Activated B cell treated with CpG ODN at 0.5 μM for 24 hours (primary cell): ENCODE data around the gene CCDC122. TPM values are rescaled to one million over a fixed set of nuclear protein-coding genes. Genes with fewer than 3 reads are reported as not detected.

Experiments used
- ATAC-seq: fragments of 200-7000 bp; cut with Tn5 transposase; one replicate; pipeline ENCODE4 v1.10.0; 2021; ENCODE audit warnings: low read depth, mild to moderate bottlenecking, moderate library complexity
- CTCF ChIA-PET: fragments of 350-600 bp; sonication (Branson Sonifier 250); formaldehyde crosslinking; loops from one replicate; lab custom pipeline; 2021; ENCODE audit warnings: antibody characterized with exemption; lab: Charles Lee
- POLR2A ChIA-PET: fragments of 350-600 bp; sonication (Branson Sonifier 250); formaldehyde crosslinking; loops from one replicate; lab custom pipeline; 2021; ENCODE audit warnings: antibody characterized with exemption; lab: Charles Lee
- DNase-seq: peaks from one replicate; pipeline ENCODE4 v3.0.0; 2022
- H3K27ac Mint-ChIP-seq: one replicate; pipeline ENCODE4 v1.8.0; 2020; ENCODE audit warnings: mixed read lengths
- H3K27me3 Mint-ChIP-seq: one replicate; pipeline ENCODE4 v1.8.0; 2021; ENCODE audit warnings: mixed read lengths
- H3K36me3 Mint-ChIP-seq: one replicate; pipeline ENCODE4 v1.8.0; 2021; ENCODE audit warnings: low read depth, mixed read lengths
- H3K4me1 Mint-ChIP-seq: one replicate; pipeline ENCODE4 v1.8.0; 2021; ENCODE audit warnings: mixed read lengths
- H3K4me3 Mint-ChIP-seq: one replicate; pipeline ENCODE4 v1.8.0; 2020; ENCODE audit warnings: mild to moderate bottlenecking, mixed read lengths
- H3K9me3 Mint-ChIP-seq: one replicate; pipeline ENCODE4 v1.8.0; 2020; ENCODE audit warnings: mixed read lengths
- intact Hi-C: fragments of 100-400 bp; cut with micrococcal nuclease; formaldehyde crosslinking; loops from one replicate; pipeline ENCODE4 v1.15.1; 2024
- total RNA-seq: library from RNA; stranded (reverse); gene quantifications from 2 replicates; pipeline ENCODE4 v1.2.3, GENCODE V29; 2022
- TF ChIP-seq, protein P1 (sequence below): fragments of 200-600 bp; IDR thresholded peaks from one replicate; pipeline ENCODE4 v1.8.0; 2022; ENCODE audit warnings: antibody characterized with exemption, mild to moderate bottlenecking

Gene CCDC122
- total RNA-seq, 1 donor from 2014 or later: 7.1 TPM

GRCh38 chr13:43865892-43866291 lies 13.6 kb downstream of the CCDC122 start:
- ChIA-PET POLR2A (no interaction called here), CTCF (no interaction called here)
- H3K4me3 Mint-ChIP-seq: no peak overlapping the region
- H3K9me3 Mint-ChIP-seq: no peaks in the 10 kb centered on the region
- TF ChIP-seq, protein P1, sequence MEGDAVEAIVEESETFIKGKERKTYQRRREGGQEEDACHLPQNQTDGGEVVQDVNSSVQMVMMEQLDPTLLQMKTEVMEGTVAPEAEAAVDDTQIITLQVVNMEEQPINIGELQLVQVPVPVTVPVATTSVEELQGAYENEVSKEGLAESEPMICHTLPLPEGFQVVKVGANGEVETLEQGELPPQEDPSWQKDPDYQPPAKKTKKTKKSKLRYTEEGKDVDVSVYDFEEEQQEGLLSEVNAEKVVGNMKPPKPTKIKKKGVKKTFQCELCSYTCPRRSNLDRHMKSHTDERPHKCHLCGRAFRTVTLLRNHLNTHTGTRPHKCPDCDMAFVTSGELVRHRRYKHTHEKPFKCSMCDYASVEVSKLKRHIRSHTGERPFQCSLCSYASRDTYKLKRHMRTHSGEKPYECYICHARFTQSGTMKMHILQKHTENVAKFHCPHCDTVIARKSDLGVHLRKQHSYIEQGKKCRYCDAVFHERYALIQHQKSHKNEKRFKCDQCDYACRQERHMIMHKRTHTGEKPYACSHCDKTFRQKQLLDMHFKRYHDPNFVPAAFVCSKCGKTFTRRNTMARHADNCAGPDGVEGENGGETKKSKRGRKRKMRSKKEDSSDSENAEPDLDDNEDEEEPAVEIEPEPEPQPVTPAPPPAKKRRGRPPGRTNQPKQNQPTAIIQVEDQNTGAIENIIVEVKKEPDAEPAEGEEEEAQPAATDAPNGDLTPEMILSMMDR: no peak
- H3K27me3 Mint-ChIP-seq: no peaks in the 10 kb centered on the region
- H3K36me3 Mint-ChIP-seq: peaks cover 21% of the 10 kb centered on the region
- intact Hi-C loops: no loop called here
- no peaks in the 10 kb centered on the region for H3K4me1 Mint-ChIP-seq
- H3K27ac Mint-ChIP-seq: no peak overlapping the region
- DNase-seq: no peak
- ATAC-seq: no peak

- ChIA-PET POLR2A (no interaction called here), CTCF (no interaction called here)
- DNase-seq (no peak), ATAC-seq (no peak)
- peaks cover 20% of the 10 kb centered on the region for H3K36me3 Mint-ChIP-seq
- no peaks in the 10 kb centered on the region for H3K9me3 Mint-ChIP-seq
- no peak overlapping the region for H3K27ac Mint-ChIP-seq
- no peak overlapping the region for H3K4me3 Mint-ChIP-seq
- TF ChIP-seq, protein P1: no peak
- intact Hi-C loops: no loop called here
- no peaks in the 10 kb centered on the region for H3K27me3 Mint-ChIP-seq
- no peaks in the 10 kb centered on the region for H3K4me1 Mint-ChIP-seq
Observed at GRCh38 chr13:43864921-43865320, 14.6 kb downstream of the CCDC122 start.

GRCh38 chr13:43861863-43862262 lies 17.7 kb downstream of the CCDC122 start:
- CTCF ChIA-PET: no interaction called here

DNA sequence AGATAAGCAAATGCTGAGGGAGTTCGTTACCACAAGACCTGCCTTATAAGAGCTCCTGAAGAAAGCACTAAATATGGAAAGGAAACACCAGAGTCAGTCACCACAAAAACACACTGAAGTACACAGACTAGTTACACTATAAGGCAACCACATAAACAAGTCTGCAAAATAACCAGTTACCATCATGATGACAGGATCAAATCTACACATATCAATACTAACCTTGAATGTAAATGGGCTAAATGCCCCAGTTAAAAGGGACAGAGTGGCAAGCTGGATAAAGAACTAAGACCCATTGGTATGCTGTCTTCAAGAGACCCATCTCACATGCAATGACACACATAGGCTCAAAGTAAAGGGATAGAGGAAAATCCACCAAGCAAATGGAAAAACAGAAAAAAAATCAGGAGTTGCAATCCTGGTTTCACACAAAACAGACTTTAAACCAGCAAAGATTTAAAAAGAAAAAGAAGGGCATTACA lies 26.6 kb downstream of the CCDC122 start:
- CTCF ChIA-PET: no interaction called here
- TF ChIP-seq, protein P1: no peak
- no peak overlapping the region for H3K4me3 Mint-ChIP-seq
- peaks cover 69% of the 10 kb centered on the region for H3K36me3 Mint-ChIP-seq
- no peaks in the 10 kb centered on the region for H3K4me1 Mint-ChIP-seq
- H3K27me3 Mint-ChIP-seq: no peaks in the 10 kb centered on the region
- no peak for ATAC-seq
- POLR2A ChIA-PET: no interaction called here
- no peak overlapping the region for H3K27ac Mint-ChIP-seq
- peaks cover 55% of the 10 kb centered on the region for H3K9me3 Mint-ChIP-seq
- intact Hi-C loops: no loop called here
- DNase-seq: no peak

More at GRCh38 chr13:43861863-43862262, 17.7 kb downstream of the CCDC122 start:
- POLR2A ChIA-PET: no interaction called here
- Mint-ChIP-seq H3K27me3 (no peaks in the 10 kb centered on the region), H3K27ac (no peak overlapping the region), H3K4me1 (no peaks in the 10 kb centered on the region), H3K36me3 (peaks cover 18% of the 10 kb centered on the region), H3K9me3 (no peaks in the 10 kb centered on the region), H3K4me3 (no peak overlapping the region)
- ATAC-seq: no peak
- TF ChIP-seq, protein P1: no peak
- intact Hi-C loops: no loop called here
- DNase-seq: no peak

GRCh38 chr13:43850873-43851272 lies 28.7 kb downstream of the CCDC122 start:
- Mint-ChIP-seq H3K36me3 (peaks cover 69% of the 10 kb centered on the region), H3K27ac (no peak overlapping the region), H3K4me3 (no peak overlapping the region), H3K9me3 (peaks cover 55% of the 10 kb centered on the region), H3K27me3 (no peaks in the 10 kb centered on the region), H3K4me1 (no peaks in the 10 kb centered on the region)
- ATAC-seq: no peak
- TF ChIP-seq, protein P1: no peak
- no peak for DNase-seq
- ChIA-PET POLR2A (no interaction called here), CTCF (no interaction called here)
- intact Hi-C loops: no loop called here
